ENCODE data around the gene PRR36.

PRR36 gene

GRCh38 chr19:7900401-7900870, 26.2 kb upstream of the PRR36 start:
- Histone ChIP-seq H3K4me3 (no peak overlapping the region), H3K4me1 (peaks cover 0 to 26% (median 20%) of the 10 kb centered on the region in 4 donors), H3K36me3 (no peaks in the 10 kb centered on the region), H3K27ac (no peak overlapping the region), H3K9me3 (no peaks in the 10 kb centered on the region), H3K27me3 (peaks cover 0 to 16% of the 10 kb centered on the region in 2 donors)
- no peak for DNase-seq
- TF ChIP-seq CTCF (IDR thresholded peaks at IDR 0.05) = no peak
- intact Hi-C loops (cut with DNase I; ENCODE audit: low total_unique reads) = loop anchor here (5.0 kb wide), 1 partner anchor 48 kb away; no protein-coding TSS in a partner anchor

GRCh38 chr19:7899751-7900378, 25.7 kb upstream of the PRR36 start:
- Histone ChIP-seq H3K27me3 (peaks cover 0 to 22% of the 10 kb centered on the region in 2 donors), H3K36me3 (no peaks in the 10 kb centered on the region), H3K27ac (no peak overlapping the region), H3K4me3 (no peak overlapping the region), H3K9me3 (no peaks in the 10 kb centered on the region), H3K4me1 (peaks cover 0 to 21% (median 14%) of the 10 kb centered on the region in 4 donors)
- no peak for DNase-seq
- intact Hi-C loops (cut with DNase I; ENCODE audit: low total_unique reads) = loop anchor here (5.0 kb wide), 1 partner anchor 48 kb away; no protein-coding TSS in a partner anchor
- no peak for TF ChIP-seq CTCF (IDR thresholded peaks at IDR 0.05)

GRCh38 chr19:7898967-7899366, 24.8 kb upstream of the PRR36 start:
- Histone ChIP-seq H3K36me3 (no peaks in the 10 kb centered on the region), H3K4me1 (peaks cover 0 to 13% (median 7%) of the 10 kb centered on the region in 4 donors), H3K9me3 (no peaks in the 10 kb centered on the region), H3K4me3 (no peak overlapping the region), H3K27me3 (peaks cover 0 to 31% of the 10 kb centered on the region in 2 donors), H3K27ac (no peak overlapping the region)
- DNase-seq = no peak
- TF ChIP-seq CTCF (IDR thresholded peaks at IDR 0.05) = no peak
- intact Hi-C loops (cut with DNase I; ENCODE audit: low total_unique reads) = no loop called here

GRCh38 chr19:7897292-7897691, 23.1 kb upstream of the PRR36 start:
- Histone ChIP-seq H3K27me3 (peaks cover 0 to 48% of the 10 kb centered on the region in 2 donors), H3K27ac (no peak overlapping the region), H3K9me3 (no peaks in the 10 kb centered on the region), H3K4me3 (no peak overlapping the region), H3K4me1 (peaks cover 0 to 4% (median 0%) of the 10 kb centered on the region in 4 donors), H3K36me3 (no peaks in the 10 kb centered on the region)
- no peak for TF ChIP-seq CTCF (IDR thresholded peaks at IDR 0.05)
- DNase-seq = no peak
- intact Hi-C loops (cut with DNase I; ENCODE audit: low total_unique reads) = no loop called here

- Histone ChIP-seq H3K27me3 (peaks cover 0 to 57% of the 10 kb centered on the region in 2 donors), H3K4me1 (no peaks in the 10 kb centered on the region), H3K4me3 (no peak overlapping the region), H3K36me3 (no peaks in the 10 kb centered on the region), H3K27ac (no peak overlapping the region), H3K9me3 (no peaks in the 10 kb centered on the region)
- TF ChIP-seq CTCF (IDR thresholded peaks at IDR 0.05) = no peak
- intact Hi-C loops (cut with DNase I; ENCODE audit: low total_unique reads) = no loop called here
- no peak for DNase-seq
Measured at GRCh38 chr19:7895565-7895964, 21.4 kb upstream of the PRR36 start.
